CD4-positive, alpha-beta T cell (primary cell): ENCODE measurements around the gene ARFIP1. TPM values are rescaled to one million over a fixed set of nuclear protein-coding genes. Genes with fewer than 3 reads are reported as not detected.

Experiments
- ATAC-seq: fragments of 200-7000 bp; cut with Tn5 transposase; one replicate; pipeline ENCODE4 v1.10.0; 2022; ENCODE audit warnings: mild to moderate bottlenecking; ENCODE audit not compliant: poor library complexity
- CTCF ChIA-PET: fragments of 350-600 bp; sonication (Branson Sonifier 250); formaldehyde crosslinking; loops from one replicate; lab custom pipeline; 2021; ENCODE audit warnings: antibody characterized with exemption, inconsistent platforms; lab: Charles Lee
- POLR2A ChIA-PET: fragments of 350-600 bp; sonication (Branson Sonifier 250); formaldehyde crosslinking; loops from one replicate; lab custom pipeline; 2021; ENCODE audit warnings: antibody characterized with exemption, inconsistent platforms; lab: Charles Lee
- DNase-seq, 14 experiments: peaks; one replicate each; pipeline ENCODE4 v3.0.0-alpha.2; 2013 to 2020; ENCODE audit warnings: mixed read lengths in 2 of 14
- H3K27ac ChIP-seq, 2 donors: one replicate each; pipeline versions ENCODE4 v1.5.1 to v1.7.0; 2013; ENCODE audit warnings: low read length in 2 of 2, low read depth in 1 of 2, mild to moderate bottlenecking in 1 of 2
- H3K27me3 ChIP-seq, 2 experiments: 1 replicate in 1 of 2; 2 replicates in 1 of 2; pipeline versions ENCODE4 v1.6.1 to v1.7.0; 2013; ENCODE audit warnings: low read length in 2 of 2, control low read depth in 1 of 2, mild to moderate bottlenecking in 1 of 2, moderate library complexity in 1 of 2; ENCODE audit not compliant: insufficient read depth in 2 of 2, control insufficient read depth in 1 of 2
- H3K36me3 ChIP-seq: one replicate; pipeline ENCODE4 v1.6.1; 2013; ENCODE audit warnings: low read length, control low read depth; ENCODE audit not compliant: insufficient read depth
- H3K4me1 ChIP-seq: one replicate; pipeline ENCODE4 v1.6.1; 2013; ENCODE audit warnings: low read length, control low read depth; ENCODE audit not compliant: insufficient read depth
- H3K4me3 ChIP-seq: one replicate; pipeline ENCODE4 v1.5.1; 2013; ENCODE audit warnings: mild to moderate bottlenecking, low read length, moderate library complexity
- H3K9me3 ChIP-seq, 2 experiments: 1 replicate in 1 of 2; 2 replicates in 1 of 2; pipeline versions ENCODE4 v1.6.1 to v1.7.0; 2013; ENCODE audit warnings: low read length in 2 of 2, mild to moderate bottlenecking in 2 of 2, control low read depth in 1 of 2, moderate library complexity in 1 of 2; ENCODE audit not compliant: control insufficient read depth in 1 of 2, insufficient read depth in 1 of 2
- H3K27ac Mint-ChIP-seq: one replicate; pipeline ENCODE4 v1.8.0; 2020; ENCODE audit warnings: mixed read lengths
- H3K27me3 Mint-ChIP-seq: one replicate; pipeline ENCODE4 v1.8.0; 2021; ENCODE audit warnings: mixed read lengths
- H3K36me3 Mint-ChIP-seq: one replicate; pipeline ENCODE4 v1.8.0; 2021; ENCODE audit warnings: low read depth, mixed read lengths
- H3K4me1 Mint-ChIP-seq: one replicate; pipeline ENCODE4 v1.8.0; 2021; ENCODE audit warnings: low read depth, mixed read lengths
- H3K4me3 Mint-ChIP-seq: one replicate; pipeline ENCODE4 v1.8.0; 2020; ENCODE audit warnings: mild to moderate bottlenecking, mixed read lengths
- H3K9me3 Mint-ChIP-seq: one replicate; pipeline ENCODE4 v1.8.0; 2020; ENCODE audit warnings: mixed read lengths
- CTCF ChIP-seq: fragments of 200-600 bp; IDR thresholded peaks from one replicate; pipeline ENCODE4 v1.8.0; 2022; ENCODE audit warnings: antibody characterized with exemption, mild to moderate bottlenecking
- intact Hi-C, 2 experiments: fragments of 100-400 bp; cut with DNase I in 1 of 2; cut with micrococcal nuclease in 1 of 2; formaldehyde crosslinking; loops; one replicate each; pipeline versions ENCODE4 v1.15.1 to v1.9.0; 2023 to 2025; cut with DNase I, micrococcal nuclease
- total RNA-seq, 174 experiments: library from RNA in 2 of 174; stranded (reverse) in 2 of 174; gene quantifications; one replicate each; pipeline ENCODE4 v1.2.3 and lab custom pipeline; 2021 to 2026

Gene ARFIP1
- total RNA-seq, 2 experiments from 2014 or later: 2.6 to 3.0 TPM

GRCh38 chr4:152960082-152960481 lies 180.3 kb downstream of the ARFIP1 start:
- no peak overlapping the region for H3K4me3 Mint-ChIP-seq
- H3K27ac ChIP-seq: no peak overlapping the region
- no peak overlapping the region for H3K4me3 ChIP-seq
- H3K27ac Mint-ChIP-seq: no peak overlapping the region
- CTCF ChIA-PET: no interaction called here
- H3K4me1 ChIP-seq: no peaks in the 10 kb centered on the region
- TF ChIP-seq CTCF: no peak
- no peaks in the 10 kb centered on the region for H3K36me3 ChIP-seq
- H3K9me3 Mint-ChIP-seq: no peaks in the 10 kb centered on the region
- H3K36me3 Mint-ChIP-seq: no peaks in the 10 kb centered on the region
- no peaks in the 10 kb centered on the region for H3K27me3 ChIP-seq
- H3K27me3 Mint-ChIP-seq: no peaks in the 10 kb centered on the region
- ATAC-seq (no peak), DNase-seq (no peak)
- intact Hi-C loops: no loop called here
- POLR2A ChIA-PET: no interaction called here
- no peaks in the 10 kb centered on the region for H3K9me3 ChIP-seq
- H3K4me1 Mint-ChIP-seq: no peaks in the 10 kb centered on the region

DNA sequence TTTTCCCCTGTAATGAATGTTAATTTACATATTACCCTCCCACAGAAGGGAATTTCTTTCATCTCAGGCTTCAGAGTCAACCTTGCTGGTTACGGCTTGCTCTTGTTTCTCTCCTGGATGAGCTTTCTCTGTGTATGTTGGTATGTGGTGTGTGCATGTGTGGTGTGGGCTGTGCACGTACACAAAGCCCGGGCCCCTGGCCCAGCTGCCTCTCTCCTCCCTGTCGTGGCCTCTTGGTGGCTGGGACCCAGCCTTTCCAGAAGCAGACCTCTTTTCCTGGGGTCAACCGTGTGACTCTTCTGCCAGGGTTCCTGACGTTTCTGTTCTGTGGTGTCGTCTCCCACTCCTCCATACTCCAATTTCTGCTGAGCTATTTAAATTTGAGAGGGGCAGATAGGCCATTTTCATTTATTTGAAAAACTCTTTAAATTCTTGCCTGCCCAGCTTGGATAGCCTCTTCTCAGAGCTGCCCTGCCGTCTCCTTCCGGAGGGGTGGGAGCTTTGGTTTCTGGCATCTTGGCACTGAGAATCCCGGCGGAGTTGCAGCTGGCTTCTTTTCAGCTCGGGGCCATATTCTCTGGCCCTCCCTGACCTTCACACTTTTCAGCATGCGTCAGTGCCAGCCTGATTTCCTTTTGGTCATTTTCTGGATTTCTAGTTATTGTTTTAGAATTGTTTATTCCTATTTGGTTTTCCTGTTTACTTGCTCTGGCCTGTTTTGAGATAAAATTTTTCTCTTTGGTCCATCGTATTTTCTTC lies 181.4 kb downstream of the ARFIP1 start:
- no peak overlapping the region for H3K27ac Mint-ChIP-seq
- no peaks in the 10 kb centered on the region for H3K27me3 ChIP-seq
- no peaks in the 10 kb centered on the region for H3K36me3 ChIP-seq
- H3K36me3 Mint-ChIP-seq: no peaks in the 10 kb centered on the region
- no peak overlapping the region for H3K27ac ChIP-seq
- no peak overlapping the region for H3K4me3 Mint-ChIP-seq
- H3K4me3 ChIP-seq: no peak overlapping the region
- no peak for TF ChIP-seq CTCF
- H3K9me3 Mint-ChIP-seq: no peaks in the 10 kb centered on the region
- ATAC-seq (no peak), DNase-seq (no peak)
- H3K9me3 ChIP-seq: no peaks in the 10 kb centered on the region
- no peaks in the 10 kb centered on the region for H3K27me3 Mint-ChIP-seq
- H3K4me1 Mint-ChIP-seq: no peaks in the 10 kb centered on the region
- CTCF ChIA-PET: no interaction called here
- H3K4me1 ChIP-seq: no peaks in the 10 kb centered on the region
- POLR2A ChIA-PET: no interaction called here
- intact Hi-C loops: no loop called here

- Mint-ChIP-seq H3K4me1 (no peaks in the 10 kb centered on the region), H3K36me3 (no peaks in the 10 kb centered on the region), H3K4me3 (no peak overlapping the region), H3K27me3 (no peaks in the 10 kb centered on the region), H3K9me3 (no peaks in the 10 kb centered on the region), H3K27ac (no peak overlapping the region)
- Histone ChIP-seq H3K27ac (no peak overlapping the region), H3K27me3 (no peaks in the 10 kb centered on the region), H3K36me3 (no peaks in the 10 kb centered on the region), H3K4me3 (no peak overlapping the region), H3K9me3 (no peaks in the 10 kb centered on the region), H3K4me1 (no peaks in the 10 kb centered on the region)
- CTCF ChIA-PET: no interaction called here
- intact Hi-C loops: no loop called here
- TF ChIP-seq CTCF: no peak
- DNase-seq: no peak
- no peak for ATAC-seq
- POLR2A ChIA-PET: no interaction called here
Observed at GRCh38 chr4:152961773-152962115, 182.0 kb downstream of the ARFIP1 start.

Other genes starting within 250 kb of the ARFIP1 start
- gene FBXW7, start 243.9 kb upstream of the ARFIP1 start, total RNA-seq: 100 to 1,000 TPM; 128 to 140 TPM
- 10 to 100 TPM; 13.6 to 16.7 TPM for gene TMEM154, start 100.0 kb upstream of the ARFIP1 start, total RNA-seq
- under 1 TPM in 1 of 2 experiments, not detected in 1; 0.22 TPM for gene TIGD4, start 224 bp upstream of the ARFIP1 start, total RNA-seq
- under 1 TPM in 1 of 2 experiments, not detected in 1; 0.03 TPM for gene FHDC1, start 156.4 kb downstream of the ARFIP1 start, total RNA-seq